GM10847 (cell line): Measurements from ENCODE around the gene SERPINE2.

Experiments
- POLR2A ChIP-seq: IDR thresholded peaks from 2 replicates; pipeline ENCODE4 v1.6.1; 2011; ENCODE audit not compliant: insufficient read length; ENCODE audit errors: extremely low read depth

SERPINE2 gene

GRCh38 chr2:223999862-224000261, 39.2 kb downstream of the SERPINE2 start:
- no peak for TF ChIP-seq POLR2A

GRCh38 chr2:223998948-223999347, 40.1 kb downstream of the SERPINE2 start:
- TF ChIP-seq POLR2A, result no peak

GRCh38 chr2:223997938-223998337, 41.1 kb downstream of the SERPINE2 start:
- no peak for TF ChIP-seq POLR2A

GRCh38 chr2:223996391-223996790, 42.7 kb downstream of the SERPINE2 start:
- TF ChIP-seq POLR2A, result no peak

- no peak for TF ChIP-seq POLR2A
These were observed 43.5 kb downstream of the SERPINE2 start for GRCh38 chr2:223995569-223995968.

GRCh38 chr2:223994562-223995162, 44.4 kb downstream of the SERPINE2 start:
- TF ChIP-seq POLR2A, result no peak

GRCh38 chr2:223993634-223994232, 45.4 kb downstream of the SERPINE2 start:
- TF ChIP-seq POLR2A, result no peak

GRCh38 chr2:223991611-223992010, 47.5 kb downstream of the SERPINE2 start:
- no peak for TF ChIP-seq POLR2A

- no peak for TF ChIP-seq POLR2A
These were observed 49.2 kb downstream of the SERPINE2 start for GRCh38 chr2:223989856-223990232.

- no peak for TF ChIP-seq POLR2A
These were observed 49.8 kb downstream of the SERPINE2 start for GRCh38 chr2:223989206-223989855.

GRCh38 chr2:223981241-223981640, 57.8 kb downstream of the SERPINE2 start:
- no peak for TF ChIP-seq POLR2A

- no peak for TF ChIP-seq POLR2A
These were observed 58.3 kb downstream of the SERPINE2 start for GRCh38 chr2:223980803-223981202.

GRCh38 chr2:223980397-223980735, 58.7 kb downstream of the SERPINE2 start:
- TF ChIP-seq POLR2A, result no peak

GRCh38 chr2:223979730-223980396, 59.2 kb downstream of the SERPINE2 start:
- TF ChIP-seq POLR2A, result no peak

- TF ChIP-seq POLR2A, result no peak
These were observed 60.6 kb downstream of the SERPINE2 start for GRCh38 chr2:223978451-223978850.

GRCh38 chr2:223976635-223977226, 62.4 kb downstream of the SERPINE2 start:
- no peak for TF ChIP-seq POLR2A
